ENCODE data around the gene RAB15.

RAB15 gene

GRCh38 chr14:64951291-64951690 lies 20.8 kb downstream of the RAB15 start:
- ChIA-PET POLR2A (no interaction called here), CTCF (interaction anchor here (0.5 to 0.9 kb wide), 3 partner anchors 19 to 69 kb away, joined by 3 to 4 read pairs (median 4); no protein-coding TSS in a partner anchor)
- H3K36me3 ChIP-seq (ENCODE audit: control insufficient read depth in 2 of 2, insufficient read depth in 1 of 2, low read length in 2 of 2): peaks cover 0 to 51% of the 10 kb centered on the region in 2 experiments; a peak in 1 of 3 replicates

DNA sequence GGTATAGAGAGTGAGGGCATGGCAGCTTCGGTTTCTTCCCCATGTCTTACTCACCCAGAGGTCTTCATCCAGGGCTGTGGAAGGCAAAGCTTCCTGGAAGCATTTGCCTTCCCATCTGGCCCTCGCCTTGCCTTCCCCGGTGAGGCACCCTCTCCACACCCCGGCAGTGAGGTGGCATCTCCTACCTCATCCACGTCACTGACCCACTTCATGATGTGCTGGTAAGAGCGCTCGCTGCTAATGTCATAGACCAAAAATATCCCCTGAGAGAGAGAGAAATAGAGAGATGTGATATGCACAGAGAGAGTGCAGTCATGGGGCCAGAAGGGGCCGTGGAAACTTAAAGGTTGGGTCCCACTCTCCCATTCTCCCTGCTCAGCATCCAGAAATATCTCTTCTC lies 21.2 kb downstream of the RAB15 start:
- CTCF ChIA-PET: interaction anchor here (0.5 to 0.6 kb wide), 2 partner anchors 29 to 70 kb away, joined by 3 to 4 read pairs; no protein-coding TSS in a partner anchor
- TF ChIP-seq ZBTB8A (tag by site-specific recombination; IDR thresholded peaks at IDR 0.05): no peak
- TF ChIP-seq ZNF837 (tag by site-specific recombination; IDR thresholded peaks at IDR 0.05): no peak
- no peak for TF ChIP-seq ZNF423 (tag by site-specific recombination; IDR thresholded peaks at IDR 0.05)
- TF ChIP-seq ZNF175 (tag by site-specific recombination; IDR thresholded peaks at IDR 0.05): no peak
- no peak for TF ChIP-seq ZNF596 (tag by site-specific recombination; IDR thresholded peaks at IDR 0.05)
- no peak for TF ChIP-seq ZNF354C (tag by site-specific recombination; IDR thresholded peaks at IDR 0.05; ENCODE audit: borderline replicate concordance, low read depth)
- TF ChIP-seq, protein P1, sequence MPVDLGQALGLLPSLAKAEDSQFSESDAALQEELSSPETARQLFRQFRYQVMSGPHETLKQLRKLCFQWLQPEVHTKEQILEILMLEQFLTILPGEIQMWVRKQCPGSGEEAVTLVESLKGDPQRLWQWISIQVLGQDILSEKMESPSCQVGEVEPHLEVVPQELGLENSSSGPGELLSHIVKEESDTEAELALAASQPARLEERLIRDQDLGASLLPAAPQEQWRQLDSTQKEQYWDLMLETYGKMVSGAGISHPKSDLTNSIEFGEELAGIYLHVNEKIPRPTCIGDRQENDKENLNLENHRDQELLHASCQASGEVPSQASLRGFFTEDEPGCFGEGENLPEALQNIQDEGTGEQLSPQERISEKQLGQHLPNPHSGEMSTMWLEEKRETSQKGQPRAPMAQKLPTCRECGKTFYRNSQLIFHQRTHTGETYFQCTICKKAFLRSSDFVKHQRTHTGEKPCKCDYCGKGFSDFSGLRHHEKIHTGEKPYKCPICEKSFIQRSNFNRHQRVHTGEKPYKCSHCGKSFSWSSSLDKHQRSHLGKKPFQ (tag by site-specific recombination; IDR thresholded peaks at IDR 0.05): no peak
- no peak for TF ChIP-seq HOXC10 (CRISPR knock-in tag; IDR thresholded peaks at IDR 0.05)
- TF ChIP-seq ZNF530 (tag by site-specific recombination; IDR thresholded peaks at IDR 0.05; ENCODE audit: low read depth): no peak
- no peak for TF ChIP-seq ZNF112 (tag by site-specific recombination; IDR thresholded peaks at IDR 0.05)

More at GRCh38 chr14:64951291-64951690, 20.8 kb downstream of the RAB15 start:
- H3K27ac ChIP-seq (ENCODE audit: extremely low read depth, low read depth, low read length): no peak overlapping the region
- H3K4me3 ChIP-seq (ENCODE audit: low read depth, low read length): no peak overlapping the region
- TF ChIP-seq ZNF146 (tag by site-specific recombination; IDR thresholded peaks at IDR 0.05) (no peak), ZNF398 (tag by site-specific recombination; IDR thresholded peaks at IDR 0.05) (no peak), ZNF660 (tag by site-specific recombination; IDR thresholded peaks at IDR 0.05) (no peak), KLF16 (tag by site-specific recombination; IDR thresholded peaks at IDR 0.05) (no peak), ZBTB48 (tag by site-specific recombination; IDR thresholded peaks at IDR 0.05) (no peak), ZNF626 (tag by site-specific recombination; IDR thresholded peaks at IDR 0.05) (no peak), ZNF830 (tag by site-specific recombination; IDR thresholded peaks at IDR 0.05; ENCODE audit: low read depth) (no peak)
- TF ChIP-seq, protein P2, sequence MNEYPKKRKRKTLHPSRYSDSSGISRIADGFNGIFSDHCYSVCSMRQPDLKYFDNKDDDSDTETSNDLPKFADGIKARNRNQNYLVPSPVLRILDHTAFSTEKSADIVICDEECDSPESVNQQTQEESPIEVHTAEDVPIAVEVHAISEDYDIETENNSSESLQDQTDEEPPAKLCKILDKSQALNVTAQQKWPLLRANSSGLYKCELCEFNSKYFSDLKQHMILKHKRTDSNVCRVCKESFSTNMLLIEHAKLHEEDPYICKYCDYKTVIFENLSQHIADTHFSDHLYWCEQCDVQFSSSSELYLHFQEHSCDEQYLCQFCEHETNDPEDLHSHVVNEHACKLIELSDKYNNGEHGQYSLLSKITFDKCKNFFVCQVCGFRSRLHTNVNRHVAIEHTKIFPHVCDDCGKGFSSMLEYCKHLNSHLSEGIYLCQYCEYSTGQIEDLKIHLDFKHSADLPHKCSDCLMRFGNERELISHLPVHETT (tag by site-specific recombination; IDR thresholded peaks at IDR 0.05): no peak
- no peaks in the 10 kb centered on the region for H3K9me3 ChIP-seq (ENCODE audit: control insufficient read depth, insufficient read depth, low read depth, low read length)
- H3K4me1 ChIP-seq (ENCODE audit: control insufficient read depth, insufficient read depth, low read length): no peaks in the 10 kb centered on the region

More for the DNA sequence above, 21.2 kb downstream of the RAB15 start:
- Histone ChIP-seq H3K27ac (ENCODE audit: extremely low read depth, low read depth, low read length) (no peak overlapping the region), H3K4me3 (ENCODE audit: low read depth, low read length) (no peak overlapping the region), H3K36me3 (ENCODE audit: control insufficient read depth in 2 of 2, insufficient read depth in 1 of 2, low read length in 2 of 2) (peaks cover 0 to 53% of the 10 kb centered on the region in 2 experiments; a peak in 1 of 3 replicates), H3K9me3 (ENCODE audit: control insufficient read depth, insufficient read depth, low read depth, low read length) (no peaks in the 10 kb centered on the region), H3K4me1 (ENCODE audit: control insufficient read depth, insufficient read depth, low read length) (no peaks in the 10 kb centered on the region)
- POLR2A ChIA-PET: no interaction called here
